C1 segment of cervical spinal cord (tissue), 14 donors: ENCODE data around the gene ARCN1.
A peak's percentile ranks its signal among the peaks of the same experiment; 100 is the strongest.

Source experiments
- DNase-seq, 14 donors: peaks; one replicate each; lab custom pipeline; 2025; lab: John Stamatoyannopoulos, UW

Gene ARCN1

DNA sequence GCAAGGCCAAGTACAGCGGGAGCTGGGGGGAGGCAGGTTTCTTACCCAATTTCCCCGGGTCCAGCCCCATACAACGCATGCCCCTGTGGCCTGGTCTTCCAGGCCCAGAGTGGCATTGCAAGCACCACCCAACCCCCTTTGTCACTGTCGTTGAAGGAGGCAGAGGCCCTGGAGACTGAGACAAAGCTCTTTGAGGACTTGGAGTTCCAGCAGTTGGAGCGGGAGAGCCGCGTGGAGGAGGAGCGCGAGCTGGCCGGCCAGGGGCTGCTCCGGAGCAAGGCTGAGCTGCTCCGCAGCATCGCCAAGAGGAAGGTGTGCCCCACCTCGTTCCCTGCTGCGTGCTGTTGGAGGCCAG is 63.0 kb downstream of the ARCN1 start:
- DNase-seq, result peak in 6 of 14 donors; percentile 29 to 58 (median 48)

DNA sequence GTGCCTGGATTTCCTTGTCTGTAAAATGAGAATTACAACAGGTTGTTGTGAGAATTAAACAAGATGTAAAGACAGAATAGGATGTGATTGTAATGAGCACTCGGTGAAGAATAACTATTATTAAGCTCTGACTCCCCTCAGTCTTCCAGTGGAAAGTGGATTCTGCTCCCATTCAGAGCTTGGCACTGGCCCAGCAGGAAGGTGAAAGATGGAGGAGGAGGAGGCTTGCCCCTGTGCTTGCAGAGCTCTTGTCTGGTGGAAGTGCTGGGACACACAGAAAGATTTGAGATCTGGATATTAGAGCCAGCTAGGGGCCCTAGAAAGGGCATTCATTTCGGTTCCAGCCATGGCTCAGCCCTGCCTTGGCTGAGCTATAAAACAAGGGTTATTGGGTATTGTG is 63.4 kb downstream of the ARCN1 start:
- peak in 1 of 14 donors; percentile 11 for DNase-seq

DNA sequence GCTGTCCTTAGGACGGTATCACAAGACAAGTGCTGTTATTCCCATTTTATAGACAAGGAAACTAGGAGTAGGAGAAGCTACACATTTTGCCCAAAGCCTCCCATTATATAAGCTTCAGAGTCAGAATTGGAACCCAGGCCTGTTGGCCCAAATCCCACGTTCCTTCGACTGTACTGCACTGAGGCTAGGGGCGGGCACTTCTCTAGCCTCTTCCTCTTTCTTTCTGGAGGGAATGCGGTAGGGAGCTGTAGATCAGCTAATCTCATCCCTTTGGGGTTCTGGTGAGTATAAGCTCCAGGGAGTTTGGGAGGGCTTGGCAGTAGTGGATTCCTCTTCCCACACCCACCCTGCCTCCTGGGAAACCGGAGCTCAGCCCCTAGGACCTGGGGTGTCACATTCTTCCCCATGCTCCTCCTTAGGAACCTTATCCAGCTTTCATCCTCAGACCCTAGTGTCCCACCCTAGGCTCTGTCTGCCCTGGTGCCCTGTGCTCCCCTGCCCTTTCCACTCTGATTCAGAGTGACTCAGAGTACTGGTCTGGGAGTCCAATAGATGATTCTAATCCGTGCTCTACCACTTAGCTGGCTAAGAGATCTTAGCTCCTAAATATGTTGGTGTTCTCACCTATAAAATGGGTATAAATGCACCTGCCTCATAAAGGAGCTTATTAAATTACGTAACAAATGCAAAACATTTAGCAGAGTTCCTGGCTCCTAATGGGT is 64.5 kb downstream of the ARCN1 start:
- no peak for DNase-seq

DNA sequence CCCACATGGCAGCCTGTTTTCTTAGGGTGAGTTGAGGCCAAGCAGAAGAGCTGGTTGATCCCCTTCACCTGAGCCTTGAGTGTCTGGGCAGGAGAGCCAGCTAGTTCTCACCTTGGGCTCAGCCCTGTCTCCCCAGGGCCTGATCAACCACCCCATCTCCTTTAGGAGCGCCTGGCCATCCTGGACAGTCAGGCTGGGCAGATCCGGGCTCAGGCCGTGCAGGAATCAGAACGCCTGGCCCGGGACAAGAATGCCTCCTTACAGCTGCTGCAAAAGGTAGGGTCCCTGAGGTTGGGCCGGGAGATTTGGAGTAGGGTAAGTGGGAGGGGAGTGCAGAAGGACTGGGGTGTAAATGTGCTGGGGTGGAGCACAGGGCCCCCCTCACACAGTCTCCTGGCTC is 66.5 kb downstream of the ARCN1 start:
- DNase-seq, result no peak

DNA sequence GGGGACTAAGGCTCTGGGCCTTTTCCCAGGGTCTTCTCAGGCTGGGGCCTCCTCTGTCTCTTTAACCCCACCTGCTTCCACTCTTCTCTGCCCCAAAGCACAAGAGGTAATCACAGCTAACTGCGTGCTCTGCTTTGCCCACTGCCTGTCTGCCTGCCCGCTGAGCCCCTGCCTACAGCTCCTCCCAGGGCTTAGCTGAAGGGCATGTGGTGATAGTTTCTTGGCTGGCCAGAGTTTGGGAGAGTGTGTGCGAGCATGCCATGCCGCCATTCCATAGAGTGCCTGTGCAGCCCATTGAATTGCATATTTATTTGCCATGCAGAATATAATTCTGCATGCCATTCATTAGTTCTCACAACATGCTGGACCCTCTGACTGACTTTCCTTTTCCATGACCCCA is 67.7 kb downstream of the ARCN1 start:
- no peak for DNase-seq

DNA sequence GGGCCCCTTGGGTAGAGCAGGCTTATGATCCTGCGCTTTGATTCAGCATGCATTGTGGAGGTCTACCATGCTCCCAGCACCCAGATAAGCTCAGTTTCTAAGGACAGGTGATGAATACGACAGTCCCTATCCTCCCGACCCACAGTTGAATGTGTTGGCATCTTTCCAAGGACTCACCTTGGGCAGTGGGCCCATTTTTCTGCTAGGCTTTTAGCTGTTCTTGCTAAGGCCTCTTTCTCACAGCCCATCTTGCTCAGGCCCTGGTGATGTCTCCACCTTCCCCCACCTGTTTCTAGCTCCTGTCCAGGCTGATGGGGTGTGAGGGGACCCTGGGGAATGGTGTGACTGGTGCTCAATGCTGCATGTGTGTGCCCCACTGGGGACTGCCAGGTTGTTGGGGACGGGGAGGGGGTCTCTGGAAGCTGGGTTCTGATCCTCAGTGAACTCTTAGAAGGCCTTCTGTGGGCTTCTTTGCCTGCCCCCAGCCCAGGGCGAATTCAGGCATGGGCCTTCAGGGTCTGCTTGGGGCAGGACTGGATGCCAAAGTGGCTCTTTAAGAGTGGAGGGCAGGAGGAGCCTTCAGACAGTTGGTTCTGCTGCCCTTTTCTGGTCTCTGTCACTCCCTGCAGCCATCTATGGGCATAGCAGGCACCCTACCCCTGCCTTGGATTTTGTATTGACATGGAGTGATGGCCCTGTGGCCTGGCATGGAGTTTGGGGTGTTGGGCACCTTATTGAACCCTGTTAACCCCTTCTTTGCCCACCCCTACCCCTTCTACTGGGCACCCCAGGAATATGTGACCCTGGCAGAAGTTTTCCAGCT is 68.3 kb downstream of the ARCN1 start:
- DNase-seq, result peak in 1 of 14 donors; percentile 24

DNA sequence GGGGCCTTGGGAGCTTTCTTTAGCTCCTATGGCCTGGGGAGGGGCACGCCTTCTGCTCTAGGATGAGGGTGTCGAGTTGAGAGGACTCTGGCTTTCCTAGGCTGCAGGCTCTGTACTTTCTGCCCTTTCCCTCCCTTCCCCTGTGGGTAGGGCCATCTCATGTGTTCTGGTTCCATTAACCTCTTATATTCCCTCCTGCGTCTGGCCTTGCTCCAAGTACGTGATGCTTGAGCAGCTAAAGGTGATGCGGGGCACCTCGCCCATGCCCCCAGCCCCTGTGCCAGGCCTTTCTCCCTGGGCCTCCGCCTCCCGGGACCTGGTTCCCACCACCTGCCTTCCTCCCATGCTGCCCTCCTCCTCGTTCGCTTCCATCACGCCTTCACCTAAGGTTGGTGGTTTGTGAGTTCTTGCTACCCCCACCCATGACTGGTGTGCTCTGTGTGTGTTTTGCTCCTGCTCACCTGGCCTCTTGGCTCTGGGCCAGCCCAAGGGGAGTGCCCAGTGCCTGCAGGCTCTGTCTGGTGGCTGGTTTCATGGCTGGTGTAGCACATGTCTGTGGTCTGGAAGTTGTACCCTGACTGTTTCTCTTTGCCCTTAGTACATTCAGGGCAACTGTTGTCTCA is 69.3 kb downstream of the ARCN1 start:
- peak in 1 of 14 donors; percentile 26 for DNase-seq

DNA sequence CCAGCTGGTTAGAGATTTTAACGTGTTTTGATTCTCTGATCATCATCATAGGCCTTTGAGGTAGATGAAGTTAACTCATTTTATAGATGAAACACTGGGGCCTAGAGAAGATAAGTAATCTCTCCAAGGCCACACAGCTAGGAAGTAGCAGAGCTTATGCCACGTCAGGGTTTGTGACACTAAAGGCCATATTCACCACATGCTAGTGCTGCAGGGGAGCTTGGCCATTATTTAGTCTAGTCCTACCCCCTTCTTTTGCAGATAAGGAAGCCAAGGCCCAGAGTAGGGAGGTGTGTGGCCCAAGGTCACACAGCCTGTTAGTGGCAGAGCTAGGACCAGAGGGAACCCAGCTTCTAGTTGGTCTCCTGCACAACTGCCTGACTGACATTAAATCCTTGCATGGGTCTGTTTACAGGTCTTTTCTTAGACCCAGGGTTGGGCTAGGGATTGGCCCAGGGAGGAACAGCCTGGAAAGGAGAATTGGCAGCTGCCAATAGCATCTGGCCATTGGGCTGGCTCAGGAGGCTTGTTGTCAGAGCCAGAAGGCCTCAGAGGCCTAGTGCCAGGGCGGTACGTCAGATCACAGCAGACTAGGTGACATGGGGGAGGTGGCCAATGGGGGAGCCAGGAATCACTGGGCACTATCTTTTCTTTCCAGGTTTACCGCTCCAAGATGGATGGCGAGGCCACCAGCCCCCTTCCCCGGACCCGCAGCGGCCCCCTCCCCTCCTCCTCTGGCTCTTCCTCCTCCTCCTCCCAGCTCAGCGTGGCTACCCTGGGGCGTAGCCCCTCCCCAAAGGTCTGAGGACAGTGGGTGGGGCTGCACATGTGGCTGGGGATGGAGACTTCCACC is 71.2 kb downstream of the ARCN1 start:
- peak in 1 of 14 donors; percentile 79 for DNase-seq

DNA sequence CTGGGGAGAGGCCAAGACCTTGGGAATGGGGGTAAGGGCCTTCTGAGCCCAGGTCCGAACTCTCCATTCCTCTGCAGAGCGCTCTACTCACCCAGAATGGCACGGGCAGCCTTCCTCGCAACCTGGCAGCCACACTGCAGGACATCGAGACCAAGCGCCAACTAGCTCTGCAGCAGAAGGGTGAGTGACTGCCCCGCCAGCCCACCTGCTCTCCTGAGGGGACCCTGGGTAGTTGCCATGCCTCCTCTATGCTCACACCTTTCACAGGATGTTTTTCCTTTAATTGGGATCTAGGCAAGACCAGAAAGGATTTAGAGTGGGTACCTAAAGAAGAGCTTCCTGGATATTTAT is 71.8 kb downstream of the ARCN1 start:
- peak in 1 of 14 donors; percentile 87 for DNase-seq

DNA sequence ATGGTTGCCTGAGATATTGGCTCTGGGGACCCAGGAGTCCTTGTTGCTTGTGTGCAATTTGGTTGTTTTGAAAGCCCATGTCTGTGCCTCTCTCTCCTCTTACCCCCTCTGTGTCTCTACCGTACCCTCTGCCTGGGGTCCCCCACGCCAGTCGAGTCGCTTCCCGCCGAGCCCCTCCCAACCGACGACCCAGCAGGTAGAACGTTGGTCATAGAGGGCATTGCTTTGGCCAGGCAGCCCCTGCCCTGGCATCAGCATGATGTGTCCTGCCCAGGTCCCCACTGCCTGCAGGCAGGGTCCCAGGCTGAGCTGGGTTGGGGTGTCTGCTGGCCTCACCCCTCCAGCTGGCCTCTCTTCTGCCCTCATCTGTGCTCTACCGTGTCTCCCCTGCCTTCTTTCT is 72.3 kb downstream of the ARCN1 start:
- DNase-seq, result no peak

DNA sequence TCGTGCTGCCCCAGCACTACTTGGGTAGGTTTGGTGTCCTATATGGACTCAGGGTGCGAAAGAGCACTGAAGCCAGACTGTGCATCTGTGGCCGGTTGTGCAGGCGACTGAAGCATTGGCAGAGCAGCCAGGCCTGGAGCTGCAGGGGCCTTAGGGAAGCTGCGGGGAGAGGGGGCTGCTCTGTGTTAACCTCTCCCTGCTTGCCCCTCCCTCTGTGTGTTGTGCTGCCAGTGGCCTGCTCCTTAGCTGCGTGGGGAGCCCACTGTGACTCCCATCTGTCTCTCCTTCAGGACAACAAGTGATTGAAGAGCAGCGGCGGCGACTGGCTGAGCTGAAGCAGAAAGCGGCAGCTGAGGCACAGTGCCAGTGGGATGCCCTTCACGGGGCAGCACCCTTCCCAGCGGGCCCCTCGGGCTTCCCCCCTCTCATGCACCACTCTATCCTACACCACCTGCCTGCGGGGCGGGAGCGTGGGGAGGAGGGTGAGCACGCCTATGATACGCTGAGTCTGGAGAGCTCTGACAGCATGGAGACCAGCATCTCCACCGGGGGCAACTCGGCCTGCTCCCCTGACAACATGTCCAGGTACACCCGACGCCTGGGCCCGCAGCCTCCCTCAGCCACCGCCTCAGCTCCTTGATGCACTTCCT is 73.0 kb downstream of the ARCN1 start:
- DNase-seq, result peak in 1 of 14 donors; percentile 69

DNA sequence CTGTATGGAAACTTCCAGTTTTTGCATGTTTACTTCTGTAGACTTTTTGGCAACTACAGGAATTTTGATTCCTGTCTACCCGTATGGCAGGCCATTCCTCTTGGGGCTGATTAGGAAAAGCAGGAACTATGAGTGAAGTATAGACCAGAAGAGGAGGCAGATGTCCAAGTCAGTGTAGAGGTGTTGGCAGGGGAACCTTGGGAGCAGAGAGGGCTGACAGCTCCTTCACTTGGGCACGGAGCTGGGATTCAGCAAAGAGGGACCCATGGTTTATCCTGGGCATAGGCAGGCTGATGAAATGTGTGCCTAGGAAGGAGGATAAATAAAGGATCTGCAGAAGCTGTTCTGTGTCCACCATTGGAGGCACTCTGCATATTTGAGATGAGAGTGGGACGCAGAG is 74.2 kb downstream of the ARCN1 start:
- peak in 1 of 14 donors; percentile 30 for DNase-seq

DNA sequence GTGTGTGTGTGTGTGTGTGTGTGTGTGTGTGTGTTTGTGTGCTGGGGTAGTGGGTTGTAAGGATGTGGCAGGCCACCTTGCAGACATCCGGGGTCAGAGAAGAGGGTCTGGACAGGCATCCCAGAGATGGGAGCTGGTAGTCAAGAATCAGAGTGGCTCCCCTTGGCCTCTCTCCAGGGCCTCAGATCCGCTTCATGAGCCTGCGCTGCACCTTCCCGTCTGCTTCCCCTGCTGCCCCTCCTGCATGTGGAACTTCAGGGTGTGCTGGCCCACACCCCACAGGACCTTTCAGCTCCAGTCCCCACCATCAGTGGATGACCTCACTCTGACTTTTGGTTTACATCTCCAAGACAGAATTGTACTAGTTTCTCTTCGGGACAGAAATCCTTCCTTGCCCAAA is 76.1 kb downstream of the ARCN1 start:
- DNase-seq, result no peak

DNA sequence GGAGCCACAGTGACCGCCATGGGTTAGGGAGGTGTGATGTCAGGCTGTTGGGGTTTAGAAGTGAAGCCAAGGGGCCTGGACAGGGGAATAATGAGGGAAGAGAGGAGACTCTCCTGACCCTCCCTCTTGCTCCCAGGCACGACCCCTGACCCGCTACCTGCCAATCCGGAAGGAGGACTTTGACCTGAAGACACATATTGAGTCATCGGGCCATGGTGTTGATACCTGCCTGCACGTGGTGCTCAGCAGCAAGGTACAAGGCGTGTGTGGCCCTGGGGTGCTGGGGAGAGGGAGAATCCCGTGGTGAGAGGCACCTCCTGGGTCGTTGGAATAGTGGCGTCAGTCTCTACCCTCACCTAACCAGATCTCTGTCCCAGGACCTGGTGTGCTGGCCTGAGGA is 77.7 kb downstream of the ARCN1 start:
- DNase-seq, result no peak

DNA sequence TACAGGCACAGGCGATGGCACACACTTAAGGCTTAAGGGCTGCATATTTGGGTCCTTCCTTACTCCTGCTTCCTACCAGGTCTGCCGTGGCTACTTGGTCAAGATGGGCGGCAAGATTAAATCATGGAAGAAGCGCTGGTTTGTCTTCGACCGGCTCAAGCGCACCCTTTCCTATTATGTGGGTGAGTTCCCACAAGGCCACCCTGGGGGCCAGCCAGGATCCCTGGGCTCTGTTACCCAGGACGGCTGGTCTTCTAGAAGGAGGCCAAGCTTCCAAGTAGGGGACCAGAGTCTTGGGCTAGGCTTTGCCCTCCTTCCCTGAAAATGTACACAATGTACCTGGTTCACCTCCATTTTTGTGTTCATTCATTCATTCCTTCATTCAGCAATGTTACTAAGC is 78.2 kb downstream of the ARCN1 start:
- DNase-seq, result no peak

DNA sequence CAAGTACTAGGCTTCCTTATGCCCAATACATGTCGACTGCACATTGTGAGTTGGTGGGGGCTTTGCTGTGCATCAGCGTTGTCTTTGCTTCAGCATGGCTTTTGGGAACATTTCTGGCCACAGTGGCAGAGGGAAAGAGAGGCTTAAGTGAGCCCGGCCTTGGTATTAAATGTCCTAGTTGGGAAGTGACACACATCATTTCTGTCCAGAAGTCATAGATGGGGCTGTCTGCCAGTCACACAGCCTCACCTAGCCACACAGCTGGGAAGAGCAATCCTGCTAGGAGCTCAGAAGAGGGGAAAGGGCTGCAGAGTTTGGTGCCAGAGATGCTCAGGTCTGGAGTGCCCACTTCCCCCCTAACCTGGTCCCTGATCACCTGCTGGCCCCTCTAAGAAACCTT is 79.6 kb downstream of the ARCN1 start:
- no peak for DNase-seq
